GM19193 (cell line): ENCODE measurements around the gene JAG2.

Experiments
- POLR2A ChIP-seq: IDR thresholded peaks from 4 replicates; pipeline ENCODE4 v1.6.1; 2011; ENCODE audit not compliant: insufficient read depth, insufficient read length; ENCODE audit errors: extremely low read depth

Gene JAG2

DNA sequence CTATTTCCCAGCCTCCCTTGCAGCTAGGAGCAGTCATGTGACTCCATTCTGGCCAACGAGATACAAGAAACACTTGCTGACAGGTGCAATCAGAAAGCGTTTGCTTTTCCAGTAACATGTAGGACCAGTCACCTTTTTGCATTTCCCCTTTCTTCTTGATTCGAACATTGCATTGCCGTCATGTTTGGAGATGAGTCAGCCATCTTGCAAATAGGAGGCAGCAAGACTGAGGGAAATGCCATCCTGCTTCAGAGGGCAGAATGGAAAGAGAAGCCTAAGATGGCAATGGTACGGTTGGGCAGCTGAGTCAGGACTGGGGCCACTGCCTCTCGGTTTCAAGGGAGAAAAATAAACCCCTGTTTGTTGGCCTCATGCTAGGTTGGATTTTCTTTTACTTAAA lies 68.8 kb downstream of the JAG2 start:
- no peak for TF ChIP-seq POLR2A

- no peak for TF ChIP-seq POLR2A
These were observed 70.3 kb downstream of the JAG2 start for GRCh38 chr14:105098316-105098715.

DNA sequence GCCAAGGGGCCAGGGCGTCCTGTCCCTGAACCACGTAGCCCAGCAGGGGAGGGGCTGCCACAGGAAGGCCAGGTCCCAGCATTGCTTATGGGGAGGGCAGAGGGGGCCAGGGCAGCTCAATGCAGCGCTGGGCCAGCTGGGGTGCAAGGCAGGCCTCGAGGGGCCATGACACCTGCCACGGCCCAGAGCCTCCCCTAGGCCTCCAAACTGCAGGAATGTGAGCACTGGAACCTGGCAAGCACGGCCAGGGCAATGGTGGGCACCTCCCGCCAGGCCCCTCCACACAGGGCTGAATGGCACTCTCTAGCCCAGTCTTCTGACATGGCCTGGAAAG lies 70.8 kb downstream of the JAG2 start:
- no peak for TF ChIP-seq POLR2A

- no peak for TF ChIP-seq POLR2A
These were observed 72.2 kb downstream of the JAG2 start for GRCh38 chr14:105096206-105096875.

DNA sequence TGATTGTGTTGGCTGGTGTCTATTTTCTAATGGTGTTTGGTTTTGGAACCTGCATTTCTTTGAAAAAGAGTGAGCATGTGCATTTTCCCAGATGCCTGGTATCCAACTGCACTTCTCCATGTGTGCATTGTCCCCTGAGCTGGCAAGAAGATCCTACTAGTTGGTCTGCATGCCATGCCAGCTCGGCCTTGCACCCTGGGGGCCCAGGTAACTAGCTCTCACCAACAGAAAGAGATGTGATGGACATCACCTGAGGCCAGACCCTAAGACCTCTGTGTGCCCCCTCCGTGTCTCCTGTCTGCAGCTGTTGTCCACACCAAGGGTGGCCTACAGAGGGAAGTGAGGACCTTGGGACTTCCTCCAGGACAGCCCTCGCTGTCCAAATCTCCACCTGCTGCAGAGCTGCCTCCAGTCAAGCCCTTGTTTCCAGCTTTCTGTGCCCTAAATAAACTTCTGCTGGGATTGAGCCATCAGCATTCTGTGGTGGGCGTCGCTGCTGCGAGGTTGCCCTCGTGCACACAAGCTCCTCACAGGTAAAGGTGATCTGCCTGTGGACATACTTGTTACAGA lies 73.3 kb downstream of the JAG2 start:
- no peak for TF ChIP-seq POLR2A

GRCh38 chr14:105094193-105094907 lies 74.2 kb downstream of the JAG2 start:
- TF ChIP-seq POLR2A: no peak

- TF ChIP-seq POLR2A: no peak
These were observed 75.0 kb downstream of the JAG2 start for GRCh38 chr14:105093431-105094192.

DNA sequence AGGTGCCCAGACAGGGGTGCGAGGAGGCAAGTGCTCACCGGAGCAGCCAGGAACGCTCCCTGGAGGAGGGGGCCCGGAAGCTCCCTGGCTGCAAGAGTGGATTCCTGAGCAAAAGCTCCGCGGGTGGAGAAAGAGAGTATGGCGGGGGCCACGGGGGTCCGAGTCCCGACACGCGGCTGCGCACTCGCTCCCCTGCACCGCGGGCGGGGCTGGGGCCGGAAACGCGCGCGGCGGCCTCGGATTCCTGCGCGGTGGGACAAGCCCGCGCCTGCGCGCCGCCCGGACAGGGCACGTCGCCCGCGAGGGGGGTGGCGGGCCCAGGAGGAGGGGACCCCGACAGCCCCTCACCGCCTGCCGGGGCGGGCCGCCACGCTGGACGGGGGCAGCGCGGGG lies 75.5 kb downstream of the JAG2 start:
- no peak for TF ChIP-seq POLR2A

DNA sequence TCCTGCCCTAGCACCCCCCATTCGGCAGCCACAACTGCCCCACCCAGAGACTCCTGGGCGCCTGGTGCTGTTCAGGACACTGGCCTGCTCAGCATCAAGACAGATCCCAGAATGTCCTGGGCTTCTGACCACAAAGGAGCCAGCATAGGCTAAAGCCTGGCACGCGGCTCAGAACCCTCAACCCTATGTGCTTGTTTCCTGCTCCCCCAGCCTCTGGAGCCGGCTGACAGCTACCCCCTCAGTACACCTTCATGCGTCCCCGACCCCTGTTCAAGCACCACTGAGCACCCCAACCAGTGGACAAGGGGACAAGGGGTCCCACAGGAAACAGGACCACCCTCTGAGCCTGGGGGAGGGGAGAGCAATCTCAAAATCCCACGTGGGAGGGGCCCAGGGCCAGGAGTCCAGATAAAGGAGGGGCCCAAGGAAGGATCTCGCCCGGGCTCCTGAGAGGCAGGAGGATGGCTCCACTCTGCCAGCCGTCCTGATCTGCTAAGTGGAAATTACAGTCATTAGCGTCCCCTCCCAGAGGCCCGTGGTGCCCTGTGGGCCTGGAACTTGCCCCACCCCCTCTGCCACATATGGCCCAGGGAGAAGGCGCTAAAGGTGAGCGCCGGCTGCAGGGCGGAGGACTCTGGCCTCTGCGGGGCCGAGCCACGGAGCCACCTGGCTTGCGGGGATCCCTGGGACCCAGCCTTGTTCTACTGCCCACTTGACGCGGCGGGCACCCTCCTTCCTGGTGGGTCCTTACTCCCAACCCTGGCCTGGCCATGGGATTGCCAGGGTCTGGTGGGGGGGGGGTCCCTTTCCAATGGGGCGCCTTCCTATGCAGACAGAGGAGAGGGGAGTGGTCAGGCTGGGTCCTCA lies 76.2 kb downstream of the JAG2 start:
- no peak for TF ChIP-seq POLR2A

- TF ChIP-seq POLR2A: no peak
These were observed 76.9 kb downstream of the JAG2 start for GRCh38 chr14:105091517-105092170.

DNA sequence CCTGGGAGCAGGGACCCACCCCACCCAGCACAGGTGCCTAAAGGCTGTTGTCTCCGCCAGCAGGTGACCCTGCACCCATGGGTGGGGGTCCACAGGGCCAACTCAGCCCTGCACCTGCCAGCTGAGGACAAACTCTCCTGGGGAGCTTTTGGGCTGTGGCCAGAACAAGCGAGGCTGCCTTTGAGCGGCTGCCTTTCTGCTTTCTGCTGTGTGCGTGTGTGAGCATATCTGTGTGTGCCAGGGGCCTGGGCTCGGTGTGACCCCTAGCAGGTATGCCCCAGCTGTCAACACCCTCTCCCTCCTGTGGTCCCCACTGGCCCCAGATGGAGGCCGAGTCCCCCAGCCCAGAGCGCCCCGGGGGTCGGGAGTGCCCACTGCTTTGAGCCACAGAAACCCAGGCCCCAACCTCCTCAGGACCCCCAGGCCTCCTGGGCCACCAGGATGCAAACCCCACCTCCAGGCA lies 77.5 kb downstream of the JAG2 start:
- TF ChIP-seq POLR2A: no peak
